Measurements from ENCODE around the gene OSBPL10.

The OSBPL10 gene

DNA sequence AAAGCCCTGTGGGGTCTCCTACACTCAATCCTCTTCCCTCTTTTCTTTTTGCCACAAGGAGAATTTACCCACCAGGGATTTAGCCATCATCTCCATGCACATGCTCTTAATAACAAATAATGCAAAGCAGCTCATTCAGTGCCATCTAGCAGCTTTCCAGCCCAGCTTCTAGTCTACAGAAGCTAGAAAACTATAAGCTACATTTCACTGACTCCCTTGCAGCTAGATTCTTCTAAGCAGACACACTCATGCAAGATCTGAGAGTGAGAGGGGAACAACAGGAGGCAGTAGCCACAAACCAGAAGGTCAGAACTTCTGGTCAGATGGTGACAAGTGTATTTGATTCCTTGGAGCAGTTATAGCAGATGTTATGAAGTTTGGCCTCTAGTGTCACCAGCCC lies 25.5 kb downstream of the OSBPL10 start:
- no peak for DNase-seq

DNA sequence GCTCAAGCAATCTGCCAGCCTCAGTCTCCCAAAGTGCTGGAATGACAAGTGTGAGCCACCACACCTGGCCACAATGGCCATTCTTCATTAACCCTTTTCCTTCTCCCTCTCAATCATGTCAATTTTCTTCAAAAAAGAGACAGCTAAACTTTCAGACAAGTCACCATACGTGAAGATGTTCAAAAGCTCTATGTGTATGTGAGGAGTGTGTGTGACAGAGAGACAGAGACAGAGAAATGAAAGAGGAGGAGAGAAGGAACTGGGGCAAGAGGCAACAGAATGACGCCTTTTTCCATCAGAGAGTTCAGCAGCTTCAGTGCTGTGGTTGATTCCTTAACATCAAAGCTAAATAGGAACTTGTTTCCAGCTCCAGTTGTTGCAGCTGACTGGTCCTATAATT lies 27.4 kb downstream of the OSBPL10 start:
- no peak for DNase-seq

DNA sequence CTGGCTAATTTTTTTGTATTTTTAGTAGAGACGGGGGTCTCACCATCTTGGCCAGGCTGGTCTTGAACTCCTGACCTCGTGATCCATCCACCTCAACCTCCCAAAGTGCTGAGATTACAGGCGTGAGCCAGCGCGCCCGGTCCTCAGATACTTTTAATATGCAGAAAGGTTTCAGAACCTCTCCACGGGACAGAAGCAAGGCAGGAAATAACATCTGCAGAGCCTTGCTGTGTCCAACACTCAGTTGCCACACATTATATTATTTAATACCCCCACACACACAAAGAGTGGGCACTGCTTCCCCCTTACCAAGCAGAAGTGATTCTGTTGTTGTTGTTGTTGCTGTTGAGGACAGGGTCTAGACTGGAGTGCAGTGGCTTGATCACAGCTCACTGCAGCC lies 28.0 kb downstream of the OSBPL10 start:
- DNase-seq: no peak

DNA sequence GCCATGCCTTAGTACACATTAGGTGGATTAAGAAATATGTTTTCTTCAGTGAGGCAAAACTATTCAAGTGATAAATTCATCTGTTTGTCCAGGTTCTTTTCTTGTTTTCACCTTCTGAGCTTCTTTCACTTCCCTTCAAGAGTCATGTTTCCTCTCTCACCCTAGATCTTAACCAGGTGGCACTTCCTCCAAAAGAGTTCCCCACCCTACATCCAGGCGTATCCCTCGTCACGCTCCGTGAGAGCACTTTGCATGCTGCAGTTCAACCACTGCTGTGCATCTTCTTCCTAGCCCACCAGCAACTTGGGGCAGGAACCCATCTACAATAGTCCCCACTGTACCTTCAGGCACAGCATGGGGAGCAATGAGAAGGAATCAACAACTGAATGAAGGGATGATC lies 28.9 kb downstream of the OSBPL10 start:
- DNase-seq: no peak

DNA sequence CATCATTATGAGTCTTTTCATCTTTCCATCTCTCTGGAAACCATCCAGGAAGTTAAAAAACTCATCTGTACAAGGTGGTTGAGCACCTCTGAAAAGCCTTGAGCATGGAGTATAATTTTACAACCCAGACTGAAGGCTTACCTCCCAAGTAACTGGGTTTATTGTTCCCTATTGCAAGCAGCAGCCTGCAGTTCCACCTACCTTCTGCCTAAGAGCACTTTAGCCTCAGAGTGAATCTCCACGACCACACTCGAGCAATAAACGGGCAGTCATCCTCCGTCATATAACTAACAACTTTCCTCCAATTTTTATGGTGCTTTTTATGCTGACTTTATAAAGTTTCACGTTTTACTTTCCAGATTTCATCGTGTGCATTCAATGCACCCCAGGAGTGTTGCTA lies 32.8 kb downstream of the OSBPL10 start:
- DNase-seq: no peak

DNA sequence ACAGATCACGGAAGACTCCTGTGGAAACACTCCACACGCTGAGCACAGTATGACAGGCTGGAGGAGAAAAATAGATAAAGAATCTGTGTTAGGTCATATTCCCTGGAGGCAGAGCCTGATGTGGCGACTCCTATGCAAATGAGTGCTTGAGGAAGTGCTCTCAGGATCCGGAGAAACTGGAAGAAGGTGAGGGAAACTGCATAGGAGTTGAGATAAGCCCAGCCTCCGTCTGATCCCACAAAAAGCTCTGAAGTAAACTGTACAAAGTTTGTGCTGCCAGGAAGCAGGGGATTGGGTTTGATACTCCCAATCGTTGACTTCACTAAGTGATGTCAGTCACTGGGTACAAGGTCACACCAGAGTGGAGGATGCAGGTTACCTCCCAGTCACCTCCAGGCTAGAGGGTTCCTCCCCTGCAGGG lies 33.4 kb downstream of the OSBPL10 start:
- DNase-seq: no peak

DNA sequence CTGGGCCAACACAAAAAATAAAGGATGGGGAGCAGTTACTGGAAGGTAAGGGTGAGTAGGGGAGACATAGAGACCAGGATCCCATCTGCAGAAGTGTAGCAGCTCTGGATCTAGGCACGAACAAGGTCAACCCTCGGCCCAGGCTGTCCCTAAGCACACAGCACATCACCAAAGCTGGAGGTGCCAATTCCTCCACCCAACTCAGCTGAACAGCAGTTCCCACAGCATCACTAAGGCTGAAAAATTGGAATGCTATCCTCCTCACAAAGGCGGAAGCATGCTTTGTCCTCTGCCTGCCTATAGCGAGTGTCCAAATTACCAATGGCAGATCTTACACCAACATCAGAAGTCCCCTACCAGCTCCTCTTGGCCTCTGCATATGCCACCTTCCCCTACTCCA lies 33.9 kb downstream of the OSBPL10 start:
- DNase-seq: no peak

DNA sequence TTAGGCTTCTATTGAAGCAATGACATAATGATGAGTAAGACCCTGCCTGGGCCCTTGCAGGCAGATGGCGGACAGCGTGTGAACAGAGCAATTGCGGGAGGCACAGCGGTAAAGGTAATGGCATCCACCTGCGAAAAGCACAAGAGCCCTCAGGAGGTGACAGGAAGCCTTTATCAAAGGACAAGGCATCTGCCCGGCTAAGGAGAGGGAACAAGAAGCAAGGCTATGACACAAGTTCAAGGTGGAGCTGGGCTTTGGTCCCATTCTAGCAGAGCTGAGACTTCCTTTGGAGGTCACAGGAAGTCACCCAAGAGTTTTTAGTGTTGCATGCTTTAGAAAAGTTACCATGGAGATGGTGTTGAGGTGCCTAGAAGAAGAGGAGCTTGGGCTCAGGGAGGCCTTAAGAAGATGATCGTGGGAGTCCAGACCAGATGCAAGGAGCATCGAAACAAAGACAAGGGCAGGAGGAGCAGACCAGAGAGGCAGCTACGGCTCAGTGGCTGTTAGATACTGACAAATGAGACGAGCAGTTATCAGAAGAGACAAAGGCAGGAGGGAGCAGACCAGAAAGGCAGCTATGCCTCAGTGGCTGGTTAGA lies 34.5 kb downstream of the OSBPL10 start:
- DNase-seq: no peak

DNA sequence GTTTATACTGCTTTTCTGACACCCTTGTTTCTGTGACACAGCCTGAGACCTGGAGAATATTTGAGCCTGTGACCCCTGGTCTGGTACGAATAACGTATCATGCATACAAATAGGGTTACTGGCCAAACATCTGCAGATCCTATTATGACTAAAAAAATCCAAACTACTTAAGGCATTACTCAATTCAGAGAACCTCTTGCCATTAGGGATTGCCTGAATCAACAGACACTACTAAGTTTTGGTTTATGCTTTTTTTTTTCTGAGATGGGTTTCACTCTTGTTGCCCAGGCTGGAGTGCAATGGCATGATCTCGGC lies 35.4 kb downstream of the OSBPL10 start:
- no peak for DNase-seq

DNA sequence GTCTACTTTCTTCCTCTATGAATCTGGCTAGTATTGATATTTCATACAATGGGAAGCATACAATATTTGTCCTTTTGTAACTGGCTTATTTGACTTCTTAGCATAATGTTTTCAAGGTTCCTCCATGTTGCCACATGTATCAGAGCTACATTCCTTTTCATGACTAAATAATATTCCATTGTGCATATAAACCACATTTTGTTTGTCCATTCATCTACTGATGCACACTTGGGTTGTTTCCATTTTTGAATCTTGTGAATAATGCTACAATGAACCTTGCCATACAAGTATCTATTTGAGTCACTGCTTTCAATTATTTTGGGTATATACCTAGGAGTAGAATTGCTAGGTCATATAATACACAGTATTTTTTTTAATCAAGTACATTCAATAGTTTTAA lies 38.0 kb downstream of the OSBPL10 start:
- no peak for DNase-seq

DNA sequence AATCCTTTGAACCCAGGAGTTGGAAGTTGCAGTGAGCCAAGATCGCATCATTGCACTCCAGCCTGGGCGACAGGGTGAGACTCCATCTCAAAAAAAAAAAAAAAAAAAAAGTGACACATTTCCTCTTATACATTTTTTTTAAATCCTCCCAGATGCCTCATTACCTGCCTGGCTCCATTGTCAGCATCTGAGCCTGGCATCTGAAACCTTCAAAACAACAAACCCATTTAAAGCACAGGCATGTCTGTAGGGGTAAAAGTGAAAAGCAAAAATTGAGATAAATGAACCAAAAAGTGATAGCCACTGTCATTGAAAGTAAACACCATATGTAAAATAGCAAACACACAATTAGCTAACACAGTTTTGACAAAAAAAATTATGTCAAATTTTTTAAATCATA lies 38.6 kb downstream of the OSBPL10 start:
- DNase-seq: no peak

DNA sequence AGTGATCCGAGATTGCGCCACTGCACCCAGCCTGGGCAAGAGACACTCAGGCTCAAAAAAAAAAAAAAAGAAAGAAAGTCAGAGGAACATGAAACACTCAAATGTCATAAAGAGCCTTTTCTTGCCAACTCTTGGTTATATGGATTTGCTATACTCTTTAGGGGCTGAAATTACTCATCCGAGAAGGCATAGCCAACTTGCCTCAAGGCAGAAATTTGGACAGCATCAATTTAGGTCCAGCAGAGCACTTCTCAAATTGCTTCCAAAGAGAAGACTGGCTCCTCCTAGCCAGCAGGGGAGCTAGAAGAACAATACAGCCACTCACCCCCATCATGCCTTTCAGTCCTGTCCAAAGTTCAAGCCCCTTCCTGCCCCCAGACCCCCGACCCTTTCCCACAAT lies 43.8 kb downstream of the OSBPL10 start:
- no peak for DNase-seq

DNA sequence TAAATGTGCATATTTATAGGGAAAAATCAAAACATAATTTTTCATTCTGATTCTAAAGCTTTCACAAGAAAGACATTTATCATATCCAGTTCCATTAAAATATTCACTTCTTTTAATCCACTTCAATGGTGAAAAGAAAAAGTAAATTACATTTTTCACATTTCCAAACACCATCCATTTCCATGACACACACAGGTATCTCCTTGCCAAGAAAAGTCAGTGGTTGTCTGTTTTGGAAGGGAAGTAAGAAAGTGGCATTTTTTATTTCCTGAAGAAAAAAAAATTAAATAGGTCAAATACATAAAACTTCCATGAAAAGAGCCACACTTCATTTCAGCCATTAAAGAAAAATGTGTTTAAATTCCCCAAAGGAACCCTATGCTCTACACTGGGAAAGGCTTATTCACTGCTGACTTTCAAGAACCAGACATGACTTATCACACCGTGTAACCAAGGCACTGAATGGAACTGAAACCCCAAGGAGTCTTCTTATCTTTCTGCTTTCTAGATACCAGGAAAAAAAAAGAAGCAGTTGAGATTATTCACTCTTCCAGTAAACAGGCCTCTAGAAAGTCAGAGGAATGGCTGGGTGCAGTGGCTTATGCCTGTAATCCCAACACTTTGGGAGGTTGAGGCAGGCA lies 44.5 kb downstream of the OSBPL10 start:
- no peak for DNase-seq

DNA sequence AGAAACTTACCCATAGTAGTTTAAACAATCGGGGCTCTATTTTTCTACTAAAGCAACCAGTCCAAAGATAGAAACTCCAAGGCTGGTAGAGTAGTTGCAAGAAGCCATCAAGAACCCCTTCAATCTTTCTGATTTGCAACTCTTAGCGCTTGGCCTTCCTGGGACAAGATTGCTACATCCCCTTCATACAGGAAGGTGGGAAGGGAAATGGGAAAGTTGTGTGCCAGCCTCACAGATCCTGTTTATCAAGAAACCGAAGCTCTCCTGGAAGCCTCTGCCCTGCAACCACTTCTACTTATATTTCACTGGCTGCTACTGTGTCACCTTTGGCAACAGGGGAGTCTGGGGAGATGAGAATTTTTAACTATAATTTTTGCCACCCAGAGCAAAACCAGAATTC lies 46.2 kb downstream of the OSBPL10 start:
- DNase-seq: no peak

DNA sequence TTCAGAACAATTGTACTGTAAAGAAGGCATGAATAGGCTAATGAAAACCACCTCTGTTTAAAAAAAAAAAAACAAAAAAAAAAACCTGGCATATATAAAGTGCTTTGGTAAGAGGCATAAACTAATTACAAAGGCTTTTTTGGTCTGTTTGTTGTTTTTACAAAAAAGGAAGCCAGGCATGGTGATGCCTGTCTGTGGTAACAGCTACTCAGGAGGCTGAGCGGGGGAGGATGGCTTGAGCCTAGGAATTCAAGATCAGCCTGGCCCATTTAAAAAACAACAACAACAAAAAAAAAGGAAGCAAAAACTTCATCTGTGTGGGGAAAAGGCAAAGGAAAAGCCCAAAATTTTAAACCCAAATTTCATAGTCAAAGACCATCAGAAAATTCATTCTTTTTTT lies 47.0 kb downstream of the OSBPL10 start:
- peak in 1 of 2 donors; percentile 27 for DNase-seq

DNA sequence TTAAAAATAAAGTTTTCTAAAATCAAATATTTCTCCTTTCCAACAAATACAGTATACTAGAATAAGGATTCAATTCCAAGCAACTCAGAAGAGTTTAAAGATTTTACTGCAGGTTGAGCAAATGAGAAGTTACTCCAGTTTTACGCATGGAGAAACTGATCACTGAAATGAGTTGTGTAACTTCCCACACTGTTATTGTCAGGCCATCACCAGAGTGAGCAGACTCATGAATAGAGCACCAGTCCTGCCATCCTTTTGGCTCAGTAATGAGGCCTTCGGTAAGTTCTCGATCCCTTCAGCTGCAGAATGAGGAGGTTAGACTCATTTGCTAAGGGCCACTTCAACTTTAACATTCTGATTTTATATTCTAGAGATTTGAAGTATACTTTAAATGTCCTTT lies 48.1 kb downstream of the OSBPL10 start:
- no peak for DNase-seq

DNA sequence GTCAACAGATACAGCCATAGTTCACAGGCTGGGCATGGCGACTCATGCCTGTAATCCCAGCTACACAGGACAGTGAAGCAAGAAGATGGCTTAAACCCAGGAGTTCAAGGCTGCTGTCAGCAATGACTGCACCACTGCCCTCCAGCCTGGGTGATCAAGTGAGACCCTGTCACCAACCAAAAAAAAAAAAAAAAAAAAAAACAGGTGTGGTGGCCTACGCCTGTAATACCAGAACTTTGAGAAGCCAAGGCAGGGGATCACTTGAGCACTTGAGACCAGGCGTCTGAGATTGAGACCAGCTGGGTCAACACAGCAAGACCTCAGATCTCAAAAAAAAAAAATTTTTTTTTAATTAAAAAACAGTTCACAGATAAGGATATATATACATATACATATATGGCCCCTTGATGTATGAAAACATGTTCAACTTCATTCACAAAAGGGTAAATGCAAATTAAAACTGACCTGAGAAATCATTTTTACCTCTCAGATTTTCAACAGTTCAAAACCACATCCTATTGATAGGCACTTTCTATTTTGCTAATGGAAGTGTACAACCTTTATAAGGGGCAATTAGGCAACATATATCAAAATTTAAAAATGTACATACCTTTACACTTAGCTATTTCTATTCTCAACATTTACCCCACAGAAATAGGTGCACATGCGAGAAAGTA lies 51.1 kb downstream of the OSBPL10 start:
- no peak for DNase-seq

DNA sequence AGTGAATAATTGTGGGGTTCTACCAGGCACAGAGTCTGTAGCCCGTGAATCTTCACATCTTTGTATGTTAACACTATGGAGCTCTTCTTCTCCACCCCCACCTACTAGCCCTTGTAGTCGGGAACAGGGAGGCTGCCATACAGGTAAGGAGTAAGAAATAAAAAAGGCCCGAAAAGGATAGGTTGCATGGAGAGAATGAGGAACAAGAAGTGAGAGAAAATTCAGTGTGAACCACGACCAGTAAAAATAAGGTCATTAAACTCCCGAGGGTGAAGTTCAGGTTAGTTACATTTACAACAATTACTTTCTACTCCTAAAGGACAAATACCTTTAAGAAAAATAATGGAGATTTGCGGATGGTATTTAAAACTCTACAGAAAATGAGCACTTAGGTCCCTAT lies 53.3 kb downstream of the OSBPL10 start:
- DNase-seq: no peak

DNA sequence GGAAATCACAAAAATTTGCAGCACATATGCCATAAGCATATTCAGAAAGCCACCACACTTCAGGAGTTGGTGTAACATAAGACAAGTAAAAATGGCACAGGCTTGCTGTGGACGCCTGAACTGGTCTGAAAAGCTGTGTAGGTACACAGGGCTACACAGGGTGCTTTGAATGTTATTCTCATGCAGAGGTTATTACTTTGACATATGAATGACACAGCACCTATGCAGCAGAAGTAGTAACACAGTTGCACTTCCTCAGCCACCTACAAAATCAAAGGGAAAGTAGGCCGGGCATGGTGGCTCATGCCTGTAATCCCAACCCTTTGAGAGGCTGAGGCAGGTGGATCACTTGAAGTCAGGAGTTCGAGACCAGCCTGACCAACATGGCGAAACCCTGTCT lies 54.5 kb downstream of the OSBPL10 start:
- DNase-seq: no peak

DNA sequence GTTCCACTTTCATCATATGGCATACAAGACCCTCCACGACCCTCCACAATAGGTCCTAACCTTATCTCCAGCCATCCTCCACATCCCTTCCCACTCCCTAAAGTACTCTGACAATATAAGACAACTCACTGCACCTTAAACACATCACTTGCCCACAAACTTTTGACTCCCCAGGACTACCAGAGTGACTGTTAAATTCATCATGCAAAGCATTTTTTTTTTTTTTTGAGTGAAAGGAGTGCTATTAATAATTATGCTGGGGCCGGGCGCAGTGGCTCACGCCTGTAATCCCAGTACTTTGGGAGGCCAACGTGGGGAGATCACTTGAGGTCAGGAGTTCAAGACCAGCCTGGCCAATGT lies 55.8 kb downstream of the OSBPL10 start:
- no peak for DNase-seq

DNA sequence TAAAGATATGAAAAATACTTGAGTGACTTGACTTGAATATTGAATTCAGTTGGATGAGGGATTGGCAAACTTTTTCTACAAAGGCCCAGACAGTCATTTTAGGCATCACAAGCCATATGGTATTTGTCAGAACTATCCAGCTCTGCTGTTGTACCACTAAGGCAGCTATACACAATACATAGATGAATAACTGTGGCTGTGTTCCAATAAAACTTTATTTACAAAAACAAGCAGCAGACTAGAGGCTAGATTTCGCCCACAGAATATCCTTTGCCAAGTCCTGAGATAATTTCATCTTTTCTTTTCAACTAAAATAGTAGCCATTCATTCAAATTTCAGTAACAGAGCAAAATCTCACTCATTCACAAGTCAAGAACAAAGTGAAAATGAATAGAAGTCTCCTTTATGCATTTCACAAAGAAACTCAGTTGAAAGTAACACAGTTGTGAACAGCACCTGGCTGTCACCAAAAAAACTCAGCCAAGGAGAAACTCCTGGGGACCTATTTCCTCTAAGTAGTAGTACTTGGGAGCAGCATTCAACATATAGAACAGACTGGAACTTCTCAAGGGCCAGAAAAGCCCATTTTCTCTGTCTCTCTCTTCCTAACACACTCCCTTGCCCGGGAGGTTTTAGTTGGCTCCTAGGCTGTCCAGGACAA lies 56.3 kb downstream of the OSBPL10 start:
- no peak for DNase-seq

DNA sequence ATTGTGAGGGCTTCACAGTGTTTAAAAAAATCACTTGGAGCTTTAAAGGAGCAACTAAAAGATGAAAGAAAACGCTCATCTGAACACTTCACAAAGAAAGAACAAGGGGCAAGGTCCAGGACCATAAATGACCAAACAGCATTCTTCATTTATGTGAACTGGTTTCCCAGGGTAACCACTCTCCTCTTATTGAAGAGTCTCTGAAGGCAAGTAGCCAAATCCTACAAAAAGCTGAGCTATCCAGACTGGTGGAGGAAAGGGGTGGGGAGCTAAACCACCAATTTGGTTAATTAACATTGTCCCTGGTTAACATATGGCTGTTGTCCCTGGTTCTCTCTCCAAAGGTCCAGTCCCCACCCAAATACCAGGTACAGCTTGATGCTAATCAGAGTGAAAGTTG lies 58.1 kb downstream of the OSBPL10 start:
- DNase-seq: no peak

DNA sequence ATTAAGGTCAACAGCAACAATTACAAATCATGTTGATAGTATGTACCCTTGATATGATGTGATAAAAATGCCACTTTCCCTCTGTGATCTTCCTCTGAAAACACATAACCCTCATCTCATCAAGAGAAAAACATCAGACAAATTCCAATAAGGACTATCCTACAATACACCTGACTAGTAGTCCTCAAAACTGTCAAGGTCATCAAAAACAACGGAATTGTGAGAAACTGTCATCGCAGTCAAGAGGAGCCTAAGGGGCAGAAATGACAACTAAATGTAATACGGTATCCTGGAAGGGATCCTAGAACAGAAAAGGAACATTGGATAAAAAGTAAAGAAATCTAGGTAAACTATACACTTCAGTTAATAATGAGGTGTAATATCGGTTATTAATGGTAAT lies 59.2 kb downstream of the OSBPL10 start:
- DNase-seq: no peak

DNA sequence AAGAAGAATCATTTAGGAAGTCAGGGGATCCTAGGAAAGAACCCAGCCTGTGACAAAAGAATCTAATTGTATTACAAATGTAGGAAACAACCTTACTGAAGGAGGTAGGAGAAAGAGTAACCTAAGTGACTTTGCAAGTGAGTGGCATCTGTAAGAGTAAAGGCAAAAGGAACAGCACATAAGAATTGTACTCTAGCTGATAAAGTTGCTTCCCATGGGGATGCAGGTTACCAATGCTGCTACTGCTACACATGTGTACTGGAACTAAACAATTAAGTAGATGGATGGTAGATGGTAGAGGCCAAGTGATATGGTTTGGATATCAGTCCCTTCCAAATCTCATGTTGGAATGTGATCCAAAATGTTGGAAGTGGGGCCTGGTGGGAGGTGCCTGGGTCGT lies 60.8 kb downstream of the OSBPL10 start:
- no peak for DNase-seq

DNA sequence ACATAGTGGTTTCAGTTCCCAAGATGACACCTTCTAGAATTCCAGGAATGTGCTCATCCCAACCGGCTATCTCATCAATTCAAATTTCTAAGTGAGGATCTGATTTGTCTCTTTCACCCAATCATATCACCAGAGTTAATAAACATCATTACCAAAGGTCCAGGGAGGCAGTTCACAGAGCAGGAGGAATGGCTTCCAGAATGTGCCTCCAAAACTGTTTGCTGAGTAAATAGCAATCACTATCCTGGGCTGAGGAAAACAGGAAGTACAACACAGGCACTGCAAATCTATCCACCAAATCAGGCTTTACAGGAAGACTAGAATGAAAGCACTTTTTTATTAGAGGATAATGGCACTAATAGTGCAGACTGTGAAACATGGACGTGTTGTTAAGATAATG lies 61.5 kb downstream of the OSBPL10 start:
- no peak for DNase-seq

Measured in inflammatory macrophage treated with lipopolysaccharide for 1 hour (primary cell).